DND-41 (cell line): Measurements from ENCODE around the gene ADH7.
"Not testable (repeated sequence)": the region's sequence is repeated elsewhere in the genome, so short reads cannot be mapped to it uniquely, and the experiment has no call there.

Experiments used
- ATAC-seq: fragments of 200-7000 bp; cut with Tn5 transposase; 3 replicates; pipeline ENCODE4 v1.9.1; 2021; ENCODE audit warnings: low read depth; ENCODE audit not compliant: insufficient read depth
- DNase-seq: peaks from one replicate; pipeline ENCODE4 v3.0.0-alpha.2; 2020
- H2AFZ ChIP-seq: 2 replicates; pipeline ENCODE4 v1.6.0; 2012; ENCODE audit warnings: low read depth, low read length
- H3K27ac ChIP-seq: 2 replicates; pipeline ENCODE4 v1.5.1; 2012; ENCODE audit warnings: low read length, inconsistent platforms
- H3K27me3 ChIP-seq: fragments of 200-600 bp; sonication (generic); 2 replicates; pipeline ENCODE4 v1.6.0; 2012; ENCODE audit warnings: low read length, mild to moderate bottlenecking, inconsistent platforms; ENCODE audit not compliant: insufficient read depth, poor library complexity
- H3K36me3 ChIP-seq: 2 replicates; pipeline ENCODE4 v1.5.1; 2012; ENCODE audit warnings: low read length, inconsistent platforms; ENCODE audit not compliant: insufficient read depth
- H3K4me1 ChIP-seq: 2 replicates; pipeline ENCODE4 v1.5.1; 2012; ENCODE audit warnings: mild to moderate bottlenecking, low read length; ENCODE audit not compliant: insufficient read depth
- H3K4me2 ChIP-seq: 2 replicates; pipeline ENCODE4 v1.6.0; 2012; ENCODE audit warnings: mild to moderate bottlenecking, moderate library complexity, low read length, inconsistent platforms; ENCODE audit not compliant: insufficient read depth
- H3K4me3 ChIP-seq, 2 experiments: fragments of 200-600 bp in 1 of 2; shearing (Covaris generic) in 1 of 2; 2 replicates each; pipeline ENCODE4 v1.5.1; 2012 to 2016; ENCODE audit warnings: inconsistent platforms in 2 of 2, low read length in 2 of 2, mild to moderate bottlenecking in 2 of 2, low read depth in 1 of 2, moderate library complexity in 1 of 2
- H3K79me2 ChIP-seq: 2 replicates; pipeline ENCODE4 v1.6.0; 2012; ENCODE audit warnings: low read length, inconsistent platforms; ENCODE audit not compliant: insufficient read depth
- H3K9ac ChIP-seq: 2 replicates; pipeline ENCODE4 v1.6.0; 2012; ENCODE audit warnings: low read depth, mild to moderate bottlenecking, inconsistent platforms, low read length, moderate library complexity
- H3K9me3 ChIP-seq: 2 replicates; pipeline ENCODE4 v1.5.1; 2012; ENCODE audit warnings: low read length, moderate library complexity, mild to moderate bottlenecking, inconsistent platforms; ENCODE audit not compliant: insufficient read depth, severe bottlenecking
- H4K20me1 ChIP-seq: 2 replicates; pipeline ENCODE4 v1.6.0; 2012; ENCODE audit warnings: low read length; ENCODE audit not compliant: insufficient read depth
- CTCF ChIP-seq: IDR thresholded peaks from 2 replicates; pipeline ENCODE4 v1.5.1; 2012; ENCODE audit warnings: borderline replicate concordance, low read length, moderate library complexity, mild to moderate bottlenecking; ENCODE audit not compliant: poor library complexity, severe bottlenecking; ENCODE audit errors: extremely low read depth
- EZH2 ChIP-seq: IDR thresholded peaks from 3 replicates; pipeline ENCODE4 v1.6.1; 2012; ENCODE audit warnings: borderline replicate concordance, low read depth, mild to moderate bottlenecking, moderate library complexity, low read length, inconsistent platforms; ENCODE audit not compliant: severe bottlenecking

Gene ADH7

GRCh38 chr4:99367817-99368216, 67.3 kb downstream of the ADH7 start:
- H3K79me2 ChIP-seq, H3K27me3 ChIP-seq, H3K9me3 ChIP-seq, ATAC-seq, H3K4me1 ChIP-seq, H3K9ac ChIP-seq, DNase-seq, H2AFZ ChIP-seq, H3K36me3 ChIP-seq, H3K4me3 ChIP-seq, H3K4me2 ChIP-seq, H4K20me1 ChIP-seq, H3K27ac ChIP-seq: not testable (repeated sequence)

- no peak overlapping the region for H3K4me2 ChIP-seq
- H3K9ac ChIP-seq = no peak overlapping the region
- ATAC-seq (no peak), DNase-seq (no peak)
- H3K4me1 ChIP-seq = no peaks in the 10 kb centered on the region
- H3K36me3 ChIP-seq = no peaks in the 10 kb centered on the region
- H2AFZ ChIP-seq = no peak overlapping the region
- H4K20me1 ChIP-seq = no peaks in the 10 kb centered on the region
- H3K79me2 ChIP-seq = no peaks in the 10 kb centered on the region
- no peaks in the 10 kb centered on the region for H3K27me3 ChIP-seq
- H3K4me3 ChIP-seq = no peak overlapping the region
- no peak overlapping the region for H3K27ac ChIP-seq
- H3K9me3 ChIP-seq = no peaks in the 10 kb centered on the region
- no peak for TF ChIP-seq EZH2
- no peak for TF ChIP-seq CTCF
Observed at GRCh38 chr4:99366491-99366890, 68.7 kb downstream of the ADH7 start.

GRCh38 chr4:99362768-99363167, 72.4 kb downstream of the ADH7 start:
- Histone ChIP-seq H3K4me1 (no peaks in the 10 kb centered on the region), H3K27ac (no peak overlapping the region), H2AFZ (no peak overlapping the region), H3K79me2 (no peaks in the 10 kb centered on the region), H3K4me2 (no peak overlapping the region), H3K36me3 (no peaks in the 10 kb centered on the region), H3K9me3 (no peaks in the 10 kb centered on the region), H3K9ac (no peak overlapping the region), H4K20me1 (no peaks in the 10 kb centered on the region), H3K27me3 (no peaks in the 10 kb centered on the region), H3K4me3 (no peak overlapping the region)
- DNase-seq (no peak), ATAC-seq (peak; percentile 58; the same call in 1 of the 3 replicates)
- TF ChIP-seq CTCF (no peak), EZH2 (no peak)
